GM12878 (cell line): ENCODE data around the gene IFIT3. TPM values are rescaled to one million over a fixed set of nuclear protein-coding genes. Genes with fewer than 3 reads are reported as not detected.

Experiments used
- CEBPB ChIP-seq, 2 experiments: fragments of 150-350 bp in 1 of 2; IDR thresholded peaks; 2 replicates each; pipeline ENCODE4 v1.6.1; 2012 to 2014; ENCODE audit warnings: low read depth in 2 of 2, low read length in 2 of 2, borderline replicate concordance in 1 of 2, inconsistent platforms in 1 of 2
- CHD4 ChIP-seq: fragments of 200-600 bp; sonication (generic); IDR thresholded peaks from 2 replicates; pipeline ENCODE4 v1.6.1; 2016; ENCODE audit warnings: mild to moderate bottlenecking
- CREM ChIP-seq: IDR thresholded peaks from 2 replicates; pipeline ENCODE4 v1.6.1; 2014; ENCODE audit warnings: antibody characterized with exemption, low read depth
- DPF2 ChIP-seq: fragments of 450-650 bp; IDR thresholded peaks from 2 replicates; pipeline ENCODE4 v1.6.1; 2017; ENCODE audit warnings: mild to moderate bottlenecking
- HDAC2 ChIP-seq: fragments of 200-600 bp; sonication (generic); IDR thresholded peaks from 2 replicates; pipeline ENCODE4 v1.6.1; 2017
- SPI1 ChIP-seq: IDR thresholded peaks from 2 replicates; pipeline ENCODE4 v1.6.1; 2011; ENCODE audit warnings: low read depth, mild to moderate bottlenecking, low read length, moderate library complexity, borderline replicate concordance; ENCODE audit not compliant: insufficient read depth
- STAT1 ChIP-seq: fragments of 450-650 bp; conservative IDR thresholded peaks from 2 replicates; pipeline ENCODE4 v1.6.1; 2014; ENCODE audit warnings: antibody characterized with exemption, mild to moderate bottlenecking
- TBL1XR1 ChIP-seq: IDR thresholded peaks from 2 replicates; pipeline ENCODE4 v1.6.1; 2012; ENCODE audit warnings: low read depth, low read length, improper control_type of control experiment
- TCF12 ChIP-seq: IDR thresholded peaks from 2 replicates; pipeline ENCODE4 v1.6.1; 2011; ENCODE audit warnings: low read depth, mild to moderate bottlenecking, low read length
- TCF7 ChIP-seq: IDR thresholded peaks from 2 replicates; pipeline ENCODE4 v1.6.1; 2014; ENCODE audit warnings: antibody characterized with exemption, borderline replicate concordance
- ZNF217 ChIP-seq: fragments of 450-650 bp; IDR thresholded peaks from 2 replicates; pipeline ENCODE4 v1.6.1; 2017; ENCODE audit warnings: antibody characterized with exemption, mild to moderate bottlenecking
- polyA plus RNA-seq, 11 experiments: library from polyadenylated mRNA; depleted of rRNA in 4 of 11; unstranded in 6 of 11; stranded (reverse) in 5 of 11; fragments of >200 nt; fragmentation: Nextera tagmentation in 4 of 11; fragmentation: Illumina TruSeq in 1 of 11; extraction: Ambion mirVana in 4 of 11; extraction: Trizol in 1 of 11; gene quantifications; 1 replicate in 1 of 11; 2 replicates in 10 of 11; pipeline versions ENCODE4 v1.2.1 to v1.2.3, GENCODE V29; 2011 to 2016; ENCODE audit warnings: inconsistent platforms in 2 of 11, missing spikeins in 2 of 11, low read depth in 1 of 11
- total RNA-seq, 4 experiments: library from RNA; depleted of rRNA in 3 of 4; stranded (reverse); fragments of >200 nt in 3 of 4; fragmentation: Illumina TruSeq in 1 of 4; extraction: Trizol in 1 of 4; gene quantifications; 2 replicates each; pipeline versions ENCODE4 v1.2.1 to v1.2.3, GENCODE V29; 2013 to 2021
- TF ChIP-seq, protein P1 (sequence below): fragments of 450-650 bp; IDR thresholded peaks from 2 replicates; pipeline ENCODE4 v1.6.1; 2016; ENCODE audit warnings: mild to moderate bottlenecking
- TF ChIP-seq, protein P2 (sequence below): IDR thresholded peaks from 2 replicates; pipeline ENCODE4 v1.6.1; 2012; ENCODE audit warnings: low read length, inconsistent platforms
- TF ChIP-seq, protein P3 (sequence below): IDR thresholded peaks from 2 replicates; pipeline ENCODE4 v1.6.1; 2012; ENCODE audit warnings: mild to moderate bottlenecking, low read depth, low read length
- TF ChIP-seq, protein P4 (sequence below): fragments of 450-650 bp; IDR thresholded peaks from 2 replicates; pipeline ENCODE4 v1.6.1; 2017; ENCODE audit warnings: antibody characterized with exemption, mild to moderate bottlenecking, moderate library complexity
- TF ChIP-seq, protein P5 (sequence below): fragments of 450-650 bp; IDR thresholded peaks from 2 replicates; pipeline ENCODE4 v1.6.1; 2017; ENCODE audit warnings: borderline replicate concordance
- TF ChIP-seq, protein P6 (sequence below), 3 experiments: IDR thresholded peaks in 2 of 3; conservative IDR thresholded peaks in 1 of 3; 2 replicates each; pipeline ENCODE4 v1.5.1; 2011; ENCODE audit warnings: low read depth in 3 of 3, low read length in 3 of 3, mild to moderate bottlenecking in 3 of 3, control low read depth in 2 of 3, moderate library complexity in 2 of 3, inconsistent platforms in 1 of 3, mixed read lengths in 1 of 3; ENCODE audit not compliant: control insufficient read depth in 2 of 3, insufficient read depth in 1 of 3; ENCODE audit errors: extremely low read depth in 1 of 3

IFIT3 gene
- total and polyA plus RNA-seq, 10 of the 15 experiments (the other 5 are each of a cell fraction or from before 2014, with no cell fraction given), result 27.0 to 70.2 (median 51.1) TPM

DNA sequence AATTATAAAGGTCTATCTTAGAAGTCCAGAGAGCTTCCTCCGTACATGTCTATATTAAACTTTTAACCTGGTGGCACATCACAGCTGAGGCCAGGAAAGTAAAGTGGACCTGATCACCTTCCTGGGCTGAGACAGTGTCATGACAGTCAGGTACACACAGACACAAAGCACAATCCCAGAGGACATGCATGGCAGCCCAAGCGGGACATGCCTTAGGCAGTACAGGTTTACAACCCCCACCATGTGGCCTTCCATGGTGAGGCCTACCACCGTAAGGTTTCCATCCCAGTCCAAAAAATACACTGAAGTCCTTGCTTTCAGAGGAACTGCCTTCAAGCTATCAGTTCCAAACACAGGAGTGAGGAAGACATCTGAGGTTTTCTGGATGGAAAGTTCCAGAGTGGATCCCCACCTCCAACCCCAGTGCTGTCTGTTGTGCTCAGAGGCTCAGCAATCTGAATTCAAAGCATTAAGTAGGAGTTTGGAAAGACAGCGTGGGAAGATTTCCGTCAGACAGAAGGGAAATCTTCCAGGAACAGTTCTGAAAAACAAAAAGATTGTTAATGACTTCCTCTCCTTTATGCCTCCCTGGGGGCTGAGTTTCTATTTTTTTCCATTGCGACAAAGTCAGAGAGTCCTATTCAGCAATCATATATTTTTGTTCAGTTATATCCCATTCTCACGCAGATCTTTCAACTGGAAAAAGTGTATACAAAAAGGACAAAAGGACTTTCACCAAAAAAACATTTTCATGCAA, 20.1 kb downstream of the IFIT3 start (continued):
- TF ChIP-seq TCF7, result no peak
- TF ChIP-seq TBL1XR1, result 0 out of 2 replicates have a peak, but pooled peaks have one; percentile 14
- TF ChIP-seq TCF12, result no peak
- TF ChIP-seq CREM, result no peak
- TF ChIP-seq HDAC2, result no peak
- TF ChIP-seq, protein P1, sequence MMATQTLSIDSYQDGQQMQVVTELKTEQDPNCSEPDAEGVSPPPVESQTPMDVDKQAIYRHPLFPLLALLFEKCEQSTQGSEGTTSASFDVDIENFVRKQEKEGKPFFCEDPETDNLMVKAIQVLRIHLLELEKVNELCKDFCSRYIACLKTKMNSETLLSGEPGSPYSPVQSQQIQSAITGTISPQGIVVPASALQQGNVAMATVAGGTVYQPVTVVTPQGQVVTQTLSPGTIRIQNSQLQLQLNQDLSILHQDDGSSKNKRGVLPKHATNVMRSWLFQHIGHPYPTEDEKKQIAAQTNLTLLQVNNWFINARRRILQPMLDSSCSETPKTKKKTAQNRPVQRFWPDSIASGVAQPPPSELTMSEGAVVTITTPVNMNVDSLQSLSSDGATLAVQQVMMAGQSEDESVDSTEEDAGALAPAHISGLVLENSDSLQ, result no peak
- TF ChIP-seq, protein P2, sequence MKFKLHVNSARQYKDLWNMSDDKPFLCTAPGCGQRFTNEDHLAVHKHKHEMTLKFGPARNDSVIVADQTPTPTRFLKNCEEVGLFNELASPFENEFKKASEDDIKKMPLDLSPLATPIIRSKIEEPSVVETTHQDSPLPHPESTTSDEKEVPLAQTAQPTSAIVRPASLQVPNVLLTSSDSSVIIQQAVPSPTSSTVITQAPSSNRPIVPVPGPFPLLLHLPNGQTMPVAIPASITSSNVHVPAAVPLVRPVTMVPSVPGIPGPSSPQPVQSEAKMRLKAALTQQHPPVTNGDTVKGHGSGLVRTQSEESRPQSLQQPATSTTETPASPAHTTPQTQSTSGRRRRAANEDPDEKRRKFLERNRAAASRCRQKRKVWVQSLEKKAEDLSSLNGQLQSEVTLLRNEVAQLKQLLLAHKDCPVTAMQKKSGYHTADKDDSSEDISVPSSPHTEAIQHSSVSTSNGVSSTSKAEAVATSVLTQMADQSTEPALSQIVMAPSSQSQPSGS, result peak; percentile 54
- TF ChIP-seq, protein P3, sequence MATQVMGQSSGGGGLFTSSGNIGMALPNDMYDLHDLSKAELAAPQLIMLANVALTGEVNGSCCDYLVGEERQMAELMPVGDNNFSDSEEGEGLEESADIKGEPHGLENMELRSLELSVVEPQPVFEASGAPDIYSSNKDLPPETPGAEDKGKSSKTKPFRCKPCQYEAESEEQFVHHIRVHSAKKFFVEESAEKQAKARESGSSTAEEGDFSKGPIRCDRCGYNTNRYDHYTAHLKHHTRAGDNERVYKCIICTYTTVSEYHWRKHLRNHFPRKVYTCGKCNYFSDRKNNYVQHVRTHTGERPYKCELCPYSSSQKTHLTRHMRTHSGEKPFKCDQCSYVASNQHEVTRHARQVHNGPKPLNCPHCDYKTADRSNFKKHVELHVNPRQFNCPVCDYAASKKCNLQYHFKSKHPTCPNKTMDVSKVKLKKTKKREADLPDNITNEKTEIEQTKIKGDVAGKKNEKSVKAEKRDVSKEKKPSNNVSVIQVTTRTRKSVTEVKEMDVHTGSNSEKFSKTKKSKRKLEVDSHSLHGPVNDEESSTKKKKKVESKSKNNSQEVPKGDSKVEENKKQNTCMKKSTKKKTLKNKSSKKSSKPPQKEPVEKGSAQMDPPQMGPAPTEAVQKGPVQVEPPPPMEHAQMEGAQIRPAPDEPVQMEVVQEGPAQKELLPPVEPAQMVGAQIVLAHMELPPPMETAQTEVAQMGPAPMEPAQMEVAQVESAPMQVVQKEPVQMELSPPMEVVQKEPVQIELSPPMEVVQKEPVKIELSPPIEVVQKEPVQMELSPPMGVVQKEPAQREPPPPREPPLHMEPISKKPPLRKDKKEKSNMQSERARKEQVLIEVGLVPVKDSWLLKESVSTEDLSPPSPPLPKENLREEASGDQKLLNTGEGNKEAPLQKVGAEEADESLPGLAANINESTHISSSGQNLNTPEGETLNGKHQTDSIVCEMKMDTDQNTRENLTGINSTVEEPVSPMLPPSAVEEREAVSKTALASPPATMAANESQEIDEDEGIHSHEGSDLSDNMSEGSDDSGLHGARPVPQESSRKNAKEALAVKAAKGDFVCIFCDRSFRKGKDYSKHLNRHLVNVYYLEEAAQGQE, result no peak
- TF ChIP-seq, protein P4, sequence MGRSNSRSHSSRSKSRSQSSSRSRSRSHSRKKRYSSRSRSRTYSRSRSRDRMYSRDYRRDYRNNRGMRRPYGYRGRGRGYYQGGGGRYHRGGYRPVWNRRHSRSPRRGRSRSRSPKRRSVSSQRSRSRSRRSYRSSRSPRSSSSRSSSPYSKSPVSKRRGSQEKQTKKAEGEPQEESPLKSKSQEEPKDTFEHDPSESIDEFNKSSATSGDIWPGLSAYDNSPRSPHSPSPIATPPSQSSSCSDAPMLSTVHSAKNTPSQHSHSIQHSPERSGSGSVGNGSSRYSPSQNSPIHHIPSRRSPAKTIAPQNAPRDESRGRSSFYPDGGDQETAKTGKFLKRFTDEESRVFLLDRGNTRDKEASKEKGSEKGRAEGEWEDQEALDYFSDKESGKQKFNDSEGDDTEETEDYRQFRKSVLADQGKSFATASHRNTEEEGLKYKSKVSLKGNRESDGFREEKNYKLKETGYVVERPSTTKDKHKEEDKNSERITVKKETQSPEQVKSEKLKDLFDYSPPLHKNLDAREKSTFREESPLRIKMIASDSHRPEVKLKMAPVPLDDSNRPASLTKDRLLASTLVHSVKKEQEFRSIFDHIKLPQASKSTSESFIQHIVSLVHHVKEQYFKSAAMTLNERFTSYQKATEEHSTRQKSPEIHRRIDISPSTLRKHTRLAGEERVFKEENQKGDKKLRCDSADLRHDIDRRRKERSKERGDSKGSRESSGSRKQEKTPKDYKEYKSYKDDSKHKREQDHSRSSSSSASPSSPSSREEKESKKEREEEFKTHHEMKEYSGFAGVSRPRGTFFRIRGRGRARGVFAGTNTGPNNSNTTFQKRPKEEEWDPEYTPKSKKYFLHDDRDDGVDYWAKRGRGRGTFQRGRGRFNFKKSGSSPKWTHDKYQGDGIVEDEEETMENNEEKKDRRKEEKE, result no peak
- TF ChIP-seq, protein P5, sequence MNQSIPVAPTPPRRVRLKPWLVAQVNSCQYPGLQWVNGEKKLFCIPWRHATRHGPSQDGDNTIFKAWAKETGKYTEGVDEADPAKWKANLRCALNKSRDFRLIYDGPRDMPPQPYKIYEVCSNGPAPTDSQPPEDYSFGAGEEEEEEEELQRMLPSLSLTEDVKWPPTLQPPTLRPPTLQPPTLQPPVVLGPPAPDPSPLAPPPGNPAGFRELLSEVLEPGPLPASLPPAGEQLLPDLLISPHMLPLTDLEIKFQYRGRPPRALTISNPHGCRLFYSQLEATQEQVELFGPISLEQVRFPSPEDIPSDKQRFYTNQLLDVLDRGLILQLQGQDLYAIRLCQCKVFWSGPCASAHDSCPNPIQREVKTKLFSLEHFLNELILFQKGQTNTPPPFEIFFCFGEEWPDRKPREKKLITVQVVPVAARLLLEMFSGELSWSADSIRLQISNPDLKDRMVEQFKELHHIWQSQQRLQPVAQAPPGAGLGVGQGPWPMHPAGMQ, result no peak
- TF ChIP-seq DPF2, result no peak
- TF ChIP-seq ZNF217, result no peak
- TF ChIP-seq SPI1, result 0 out of 2 replicates have a peak, but pooled peaks have one; percentile 39
- TF ChIP-seq CHD4, result no peak
- no peak for TF ChIP-seq CEBPB (IDR thresholded peaks at IDR 0.05; ENCODE audit: borderline replicate concordance in 1 of 2, low read depth in 2 of 2, low read length in 2 of 2)
- TF ChIP-seq, protein P6, sequence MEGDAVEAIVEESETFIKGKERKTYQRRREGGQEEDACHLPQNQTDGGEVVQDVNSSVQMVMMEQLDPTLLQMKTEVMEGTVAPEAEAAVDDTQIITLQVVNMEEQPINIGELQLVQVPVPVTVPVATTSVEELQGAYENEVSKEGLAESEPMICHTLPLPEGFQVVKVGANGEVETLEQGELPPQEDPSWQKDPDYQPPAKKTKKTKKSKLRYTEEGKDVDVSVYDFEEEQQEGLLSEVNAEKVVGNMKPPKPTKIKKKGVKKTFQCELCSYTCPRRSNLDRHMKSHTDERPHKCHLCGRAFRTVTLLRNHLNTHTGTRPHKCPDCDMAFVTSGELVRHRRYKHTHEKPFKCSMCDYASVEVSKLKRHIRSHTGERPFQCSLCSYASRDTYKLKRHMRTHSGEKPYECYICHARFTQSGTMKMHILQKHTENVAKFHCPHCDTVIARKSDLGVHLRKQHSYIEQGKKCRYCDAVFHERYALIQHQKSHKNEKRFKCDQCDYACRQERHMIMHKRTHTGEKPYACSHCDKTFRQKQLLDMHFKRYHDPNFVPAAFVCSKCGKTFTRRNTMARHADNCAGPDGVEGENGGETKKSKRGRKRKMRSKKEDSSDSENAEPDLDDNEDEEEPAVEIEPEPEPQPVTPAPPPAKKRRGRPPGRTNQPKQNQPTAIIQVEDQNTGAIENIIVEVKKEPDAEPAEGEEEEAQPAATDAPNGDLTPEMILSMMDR (IDR thresholded peaks at IDR 0.05 in 2 of 3, conservative IDR thresholded peaks at IDR 0.05 in 1 of 3; ENCODE audit: control insufficient read depth in 2 of 3, extremely low read depth in 1 of 3, insufficient read depth in 1 of 3, low read depth in 3 of 3, low read length in 3 of 3), result no peak
- TF ChIP-seq STAT1, result no peak
